Cortex of kidney (tissue), 1 donor: ENCODE measurements around the gene PLCB3.

Source experiments
- DNase-seq: peaks from one replicate; lab custom pipeline; 2025; lab: John Stamatoyannopoulos, UW

PLCB3 gene

DNA sequence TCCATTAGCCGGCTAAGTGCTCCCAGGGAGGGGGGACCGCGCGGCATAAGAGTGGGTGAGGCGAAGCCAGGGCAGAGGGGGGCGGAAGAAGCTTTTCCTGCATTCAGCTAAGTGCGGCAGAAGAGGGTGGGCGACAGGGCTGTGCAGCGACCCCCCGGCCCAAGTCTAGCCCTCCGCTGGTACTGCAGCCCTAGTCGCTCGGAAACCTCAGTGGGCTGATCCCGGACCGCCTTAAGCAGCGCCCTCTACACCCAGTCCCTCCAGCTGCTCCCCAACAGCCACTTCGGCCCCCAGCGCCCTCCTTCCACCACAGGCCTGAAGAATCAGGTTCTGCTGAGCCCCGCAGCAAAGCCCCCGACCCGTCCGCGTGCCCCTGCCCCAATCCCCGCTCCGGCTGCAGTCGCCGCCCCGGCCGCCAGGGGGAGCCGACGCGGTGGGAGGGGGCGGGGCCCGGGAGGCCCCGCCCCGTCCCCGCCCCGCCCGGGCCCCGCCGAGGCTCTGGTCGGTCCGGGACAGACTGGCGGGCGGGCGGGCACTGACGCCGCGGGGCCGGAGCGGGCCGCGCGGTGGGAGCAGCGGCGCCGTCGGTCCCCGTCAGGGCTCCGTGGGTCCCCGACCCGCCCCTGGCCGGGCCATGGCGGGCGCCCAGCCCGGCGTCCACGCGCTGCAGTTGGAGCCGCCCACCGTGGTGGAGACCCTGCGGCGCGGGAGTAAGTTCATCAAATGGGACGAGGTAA is at the start of gene PLCB3:
Gene PLCB3, plus strand, starts transcription at position 515 of the 737 bp plus-strand sequence. Its CDS starts 120 bp downstream, at position 635.
- DNase-seq: no peak

DNA sequence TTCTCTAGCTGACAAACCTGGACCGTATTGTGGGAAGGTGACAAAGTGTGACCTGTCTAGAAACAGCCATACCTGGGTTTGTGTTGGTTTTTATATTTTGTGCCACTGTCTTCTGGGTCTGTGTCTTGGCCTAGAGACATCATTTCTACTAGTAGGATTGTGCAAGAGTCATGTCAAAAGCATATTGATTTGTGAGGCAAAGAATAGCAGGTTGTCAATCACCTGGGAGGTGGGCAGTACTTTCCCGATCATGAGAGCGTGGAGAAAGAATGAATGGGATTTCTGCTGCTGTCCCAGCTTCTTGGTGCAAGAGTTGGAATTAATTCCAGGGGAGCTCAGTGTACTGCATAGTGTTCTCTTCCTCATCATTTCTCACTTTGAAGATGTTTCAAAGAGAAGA is 49.8 kb upstream of the PLCB3 start:
- no peak for DNase-seq

DNA sequence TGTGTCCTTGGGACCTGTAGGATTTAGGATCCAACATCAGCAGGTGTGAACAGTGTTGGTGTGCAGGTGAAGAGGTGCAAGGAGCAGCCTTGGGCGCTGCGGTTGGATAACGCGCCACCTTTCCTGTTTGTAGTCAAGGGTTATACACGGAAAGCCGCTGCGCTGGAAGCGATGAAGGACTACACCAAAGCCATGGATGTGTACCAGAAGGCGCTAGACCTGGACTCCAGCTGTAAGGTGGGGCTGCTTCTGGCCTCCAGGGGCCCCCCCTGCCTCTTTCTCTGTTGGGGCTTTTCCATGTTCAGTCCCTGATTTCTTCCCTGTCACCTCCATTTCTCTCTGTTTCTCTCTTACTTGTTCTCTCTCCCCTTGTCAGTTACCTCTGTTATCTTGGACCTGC is 48.3 kb upstream of the PLCB3 start:
- no peak for DNase-seq

GRCh38 chr11:64203421-64204079 is 47.8 kb upstream of the PLCB3 start:
- DNase-seq: no peak

DNA sequence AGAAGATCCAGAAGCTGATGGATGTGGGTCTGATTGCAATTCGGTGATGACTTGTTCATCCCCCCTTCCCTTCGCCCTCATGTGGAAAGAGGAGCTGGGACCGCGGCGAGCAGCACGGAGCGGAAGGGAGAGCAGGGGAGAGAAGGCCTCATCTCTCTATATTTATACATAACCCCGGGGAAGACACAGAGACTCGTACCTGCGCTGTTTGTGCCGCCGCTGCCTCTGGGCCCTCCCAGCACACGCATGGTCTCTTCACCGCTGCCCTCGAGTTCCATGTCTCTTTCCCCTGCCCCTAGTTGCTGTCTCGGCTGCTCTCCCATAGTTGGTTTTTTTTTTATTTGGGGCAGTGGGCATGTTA is 47.3 kb upstream of the PLCB3 start:
- no peak for DNase-seq

GRCh38 chr11:64204464-64204989 is 46.8 kb upstream of the PLCB3 start:
- DNase-seq: no peak

DNA sequence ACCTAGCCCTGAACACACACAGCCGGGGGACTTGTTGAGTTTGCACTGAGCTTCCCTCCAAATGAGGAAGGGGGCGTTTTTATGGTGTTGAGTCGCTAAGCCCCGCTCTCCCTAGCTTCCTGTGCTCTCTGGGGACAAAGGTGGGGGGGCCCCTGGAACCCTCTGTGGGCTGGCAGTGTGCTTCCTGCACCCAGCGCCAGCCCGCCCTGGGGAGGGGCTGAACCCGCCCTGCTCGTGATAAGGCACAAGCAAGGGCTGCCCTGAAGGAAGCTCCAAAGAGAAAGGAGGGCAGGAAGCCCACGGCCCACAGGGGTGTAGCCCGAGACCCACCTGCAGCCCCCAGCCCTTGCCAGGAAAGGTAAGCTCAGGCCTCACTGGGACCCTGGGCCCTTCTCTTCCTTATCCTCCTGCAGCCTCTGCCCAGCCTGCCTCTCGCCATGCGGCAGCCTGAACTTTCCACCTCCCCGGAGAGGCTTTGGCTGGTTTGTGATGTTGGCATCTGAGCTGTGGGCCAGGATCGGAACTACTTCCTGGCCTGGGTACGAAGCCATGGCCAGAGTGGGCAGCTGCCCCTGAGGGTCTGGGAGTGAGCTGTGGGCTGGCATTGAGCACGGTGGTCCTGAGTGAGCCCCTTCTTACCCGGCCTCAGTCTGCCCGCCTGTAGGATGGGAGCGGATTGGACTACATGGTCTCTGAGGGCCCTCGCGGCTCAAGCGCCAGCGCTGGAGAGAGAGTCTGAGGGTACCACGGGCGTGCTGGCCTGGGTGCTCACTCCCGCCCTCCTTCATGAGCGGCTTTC is 44.7 kb upstream of the PLCB3 start, which contains the start of gene FERMT3:
Gene FERMT3, plus strand, starts transcription at position 265 of the 799 bp plus-strand sequence. CDS start 644 bp downstream, outside the sequence.
- no peak for DNase-seq

DNA sequence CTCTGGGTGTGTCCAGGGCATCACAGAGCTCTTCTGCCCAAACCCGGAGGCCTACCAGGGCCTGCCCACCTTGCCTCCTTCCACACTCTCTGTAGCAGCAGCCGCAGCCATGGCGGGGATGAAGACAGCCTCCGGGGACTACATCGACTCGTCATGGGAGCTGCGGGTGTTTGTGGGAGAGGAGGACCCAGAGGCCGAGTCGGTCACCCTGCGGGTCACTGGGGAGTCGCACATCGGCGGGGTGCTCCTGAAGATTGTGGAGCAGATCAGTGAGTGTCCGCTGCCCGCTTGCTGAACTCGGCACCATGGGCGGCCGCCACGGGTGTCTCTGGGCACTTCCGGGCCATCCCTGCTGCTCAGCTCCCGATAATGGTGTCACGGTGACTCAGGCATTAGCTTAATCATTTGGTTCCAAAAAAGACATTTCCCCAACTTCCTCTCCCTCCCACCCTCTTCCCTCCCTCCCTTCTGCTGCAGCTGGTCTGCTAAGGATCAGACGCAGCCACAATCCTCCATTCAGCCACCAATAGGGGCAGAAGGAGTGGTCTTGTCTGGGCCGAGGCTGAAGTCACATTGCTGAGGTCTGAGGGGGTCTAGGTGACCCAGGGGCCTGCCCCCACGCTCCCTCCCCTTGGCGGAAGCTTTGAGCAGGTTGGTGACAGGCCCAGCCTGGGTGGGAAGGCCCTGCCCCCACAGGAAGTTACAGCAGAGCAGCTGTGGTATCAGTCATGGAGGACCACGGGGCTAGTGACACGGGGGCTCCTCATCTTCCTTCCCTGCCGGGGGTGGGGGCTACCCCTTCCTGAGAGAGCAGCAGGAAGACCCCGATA is 43.9 kb upstream of the PLCB3 start:
- DNase-seq: no peak

DNA sequence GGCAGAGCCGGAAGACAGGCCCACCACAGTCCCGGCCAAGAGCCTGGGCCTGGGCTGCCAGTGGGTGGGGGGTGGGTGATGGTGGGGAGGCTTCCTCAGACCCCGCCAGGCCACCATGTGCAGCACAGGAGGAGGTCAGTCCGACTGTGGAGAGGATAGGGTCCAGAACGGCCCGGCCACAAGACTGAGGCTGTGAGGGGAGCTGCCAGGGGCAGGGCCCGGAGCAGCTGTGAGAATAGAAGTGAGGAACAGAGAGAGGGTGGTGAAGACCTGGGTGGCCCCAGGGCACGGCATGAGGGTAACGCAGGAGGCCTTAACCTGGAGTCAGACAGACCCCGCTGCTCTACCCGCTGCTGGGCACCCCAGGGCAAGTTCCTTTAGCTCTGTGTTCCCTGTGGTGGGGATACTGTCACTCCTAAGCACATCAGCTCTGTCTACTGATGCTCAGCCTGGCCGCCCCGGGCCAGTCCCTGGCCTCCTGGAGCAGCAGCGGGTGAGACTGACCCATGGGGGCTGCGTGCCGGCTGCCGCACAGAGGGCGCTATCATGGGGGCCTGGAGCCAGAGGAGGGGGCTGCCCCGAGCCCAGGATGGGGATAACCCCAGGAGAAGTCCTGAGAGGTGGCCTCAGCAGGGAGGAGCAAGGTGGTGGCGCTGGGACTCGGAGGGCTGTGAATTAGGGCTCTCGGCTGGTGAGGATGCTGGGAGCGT is 43.1 kb upstream of the PLCB3 start:
- no peak for DNase-seq

- DNase-seq: no peak
Observed at GRCh38 chr11:64208796-64209562, 42.4 kb upstream of the PLCB3 start.

DNA sequence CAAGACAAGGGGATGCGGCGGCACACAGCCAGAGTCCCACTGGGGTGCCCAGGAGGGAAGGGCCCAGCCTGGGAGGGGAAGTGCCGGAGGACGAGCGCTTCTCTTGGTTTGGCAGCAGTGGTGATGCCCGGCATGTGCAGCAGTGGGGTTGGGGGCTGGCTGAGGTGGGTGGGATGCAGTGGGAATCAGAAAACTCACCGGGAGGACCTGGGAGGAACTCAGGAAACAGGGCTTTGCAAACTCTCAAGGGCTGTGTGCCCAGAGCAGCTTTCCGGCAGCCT is 41.8 kb upstream of the PLCB3 start:
- no peak for DNase-seq

DNA sequence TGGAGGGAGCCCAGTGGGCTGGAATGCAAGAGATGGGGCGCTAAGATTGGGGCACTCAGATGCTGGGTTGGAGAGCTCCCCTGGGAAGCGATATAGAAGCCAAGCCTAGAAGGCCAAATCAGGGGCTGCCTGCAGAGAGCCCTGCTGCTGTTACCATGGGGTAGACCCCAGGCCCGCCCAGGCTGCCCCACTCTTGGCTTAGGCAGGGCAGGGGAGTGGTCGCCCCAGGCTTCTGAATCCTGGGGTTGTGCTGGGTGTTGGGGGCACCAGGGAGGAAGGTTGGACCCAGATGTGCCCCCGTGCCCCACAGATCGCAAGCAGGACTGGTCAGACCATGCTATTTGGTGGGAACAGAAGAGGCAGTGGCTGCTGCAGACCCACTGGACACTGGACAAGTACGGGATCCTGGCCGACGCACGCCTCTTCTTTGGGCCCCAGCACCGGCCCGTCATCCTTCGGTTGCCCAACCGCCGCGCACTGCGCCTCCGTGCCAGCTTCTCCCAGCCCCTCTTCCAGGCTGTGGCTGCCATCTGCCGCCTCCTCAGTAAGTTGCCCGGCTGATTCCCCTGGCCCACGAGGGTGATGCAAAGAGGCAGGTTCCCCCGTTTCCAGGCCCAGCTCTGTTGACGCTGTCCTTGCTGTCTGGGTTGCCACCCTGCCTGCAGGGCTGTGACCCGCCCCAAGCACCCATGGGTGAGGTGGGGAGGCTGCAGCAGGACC is 40.9 kb upstream of the PLCB3 start:
- no peak for DNase-seq

- no peak for DNase-seq
Observed at GRCh38 chr11:64211181-64211872, 40.0 kb upstream of the PLCB3 start.

DNA sequence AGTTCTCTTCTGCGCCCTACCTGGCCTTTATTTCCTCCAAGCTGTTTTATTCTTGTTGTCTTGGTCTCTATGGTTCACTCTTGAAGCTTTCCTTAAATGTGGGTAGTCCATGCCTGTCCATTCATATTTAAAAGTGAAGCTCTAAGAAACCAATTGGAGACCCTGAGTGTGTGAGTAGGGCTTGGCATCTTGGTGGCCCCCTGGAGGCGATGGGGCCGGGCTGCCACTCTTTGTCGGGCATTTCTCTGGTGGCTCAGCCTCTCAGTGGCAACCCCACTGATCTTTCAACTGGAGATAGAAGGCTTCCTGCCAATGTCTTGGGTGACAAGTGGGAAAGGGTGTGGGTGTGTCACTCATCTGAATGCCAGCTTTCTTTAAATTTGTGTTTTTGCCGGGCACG is 34.5 kb upstream of the PLCB3 start:
- DNase-seq: no peak

DNA sequence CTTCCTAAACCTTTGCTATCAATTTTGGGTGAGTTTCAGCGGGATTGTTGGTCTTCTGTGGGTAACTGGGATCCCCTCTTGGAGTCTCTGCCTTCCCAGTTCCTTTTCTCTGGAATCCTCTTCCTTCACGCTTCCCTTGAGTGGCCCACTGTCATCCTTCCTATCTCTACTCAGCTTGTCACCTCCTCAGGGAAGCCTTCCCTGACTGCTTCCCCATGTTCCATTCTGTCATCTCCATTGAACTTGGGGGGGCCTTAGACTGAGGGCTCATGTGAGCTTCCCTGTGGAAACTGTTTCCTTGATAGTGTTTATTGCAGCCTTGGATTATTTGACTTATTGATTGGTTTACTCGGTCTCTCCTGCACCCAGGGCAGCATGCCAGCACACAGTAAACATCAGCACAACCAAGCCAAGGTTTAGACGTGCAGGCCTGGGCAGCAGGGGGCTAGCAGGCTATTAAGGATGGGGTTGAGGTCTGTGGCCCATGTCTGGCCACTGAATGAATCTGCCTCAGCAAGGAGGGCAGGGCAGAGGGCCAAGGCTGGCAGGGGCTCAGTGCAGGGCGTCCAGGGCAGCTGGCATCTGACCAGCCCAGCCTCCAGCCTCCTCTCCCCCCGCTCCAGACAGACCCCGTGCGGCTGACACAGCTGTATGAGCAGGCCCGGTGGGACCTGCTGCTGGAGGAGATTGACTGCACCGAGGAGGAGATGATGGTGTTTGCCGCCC is 32.5 kb upstream of the PLCB3 start:
- no peak for DNase-seq

DNA sequence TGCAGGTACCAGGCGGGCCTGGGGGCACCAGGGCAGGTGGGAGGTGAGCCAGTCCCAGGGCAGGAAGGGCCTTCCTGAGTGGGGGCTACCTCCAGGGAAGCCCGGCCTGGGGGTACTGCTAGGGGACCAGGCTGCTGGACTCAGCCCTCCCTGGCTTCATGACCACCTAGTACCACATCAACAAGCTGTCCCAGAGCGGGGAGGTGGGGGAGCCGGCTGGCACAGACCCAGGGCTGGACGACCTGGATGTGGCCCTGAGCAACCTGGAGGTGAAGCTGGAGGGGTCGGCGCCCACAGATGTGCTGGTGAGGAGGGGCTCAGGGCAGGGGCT is 32.0 kb upstream of the PLCB3 start:
- DNase-seq: no peak

- DNase-seq: no peak
Observed at GRCh38 chr11:64219755-64220154, 31.6 kb upstream of the PLCB3 start.

DNA sequence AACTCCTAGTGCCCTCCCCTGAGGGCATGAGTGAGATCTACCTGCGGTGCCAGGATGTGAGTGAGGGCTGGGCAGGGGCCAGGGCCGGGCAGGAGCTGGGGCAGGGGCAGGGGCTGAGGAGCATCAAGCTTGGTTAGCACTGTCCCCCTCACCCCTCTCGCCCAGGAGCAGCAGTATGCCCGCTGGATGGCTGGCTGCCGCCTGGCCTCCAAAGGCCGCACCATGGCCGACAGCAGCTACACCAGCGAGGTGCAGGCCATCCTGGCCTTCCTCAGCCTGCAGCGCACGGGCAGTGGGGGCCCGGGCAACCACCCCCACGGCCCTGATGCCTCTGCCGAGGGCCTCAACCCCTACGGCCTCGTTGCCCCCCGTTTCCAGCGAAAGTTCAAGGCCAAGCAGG is 31.1 kb upstream of the PLCB3 start:
- DNase-seq: no peak

GRCh38 chr11:64220798-64221197 is 30.5 kb upstream of the PLCB3 start:
- DNase-seq: no peak
